Esophagus (tissue), 2 donors: Measurements from ENCODE around the gene PCP4. TPM values are rescaled to one million over a fixed set of nuclear protein-coding genes. Genes with fewer than 3 reads are reported as not detected.

Experiments used
- H3K27ac ChIP-seq, 2 donors: one replicate each; pipeline ENCODE4 v1.5.1; 2013; ENCODE audit warnings: low read depth in 2 of 2, mild to moderate bottlenecking in 2 of 2, inconsistent platforms in 1 of 2, low read length in 1 of 2, moderate library complexity in 1 of 2
- H3K27me3 ChIP-seq, 2 donors: one replicate each; pipeline ENCODE4 v1.6.1; 2013; ENCODE audit warnings: low read length in 2 of 2, control low read depth in 1 of 2, mild to moderate bottlenecking in 1 of 2; ENCODE audit not compliant: insufficient read depth in 2 of 2, control insufficient read depth in 1 of 2
- H3K36me3 ChIP-seq, 2 donors: one replicate each; pipeline ENCODE4 v1.6.1; 2013; ENCODE audit warnings: low read length in 1 of 2; ENCODE audit not compliant: control insufficient read depth in 2 of 2, insufficient read depth in 2 of 2
- H3K4me1 ChIP-seq, 2 donors: one replicate each; pipeline ENCODE4 v1.6.1; 2013; ENCODE audit warnings: low read length in 1 of 2; ENCODE audit not compliant: control insufficient read depth in 2 of 2, insufficient read depth in 2 of 2
- H3K4me3 ChIP-seq, 2 donors: one replicate each; pipeline ENCODE4 v1.5.1; 2013; ENCODE audit warnings: low read length in 2 of 2, mild to moderate bottlenecking in 2 of 2, low read depth in 1 of 2, moderate library complexity in 1 of 2
- H3K9me3 ChIP-seq, 2 donors: one replicate each; pipeline ENCODE4 v1.6.1; 2013; ENCODE audit warnings: mild to moderate bottlenecking in 2 of 2, low read depth in 1 of 2, low read length in 1 of 2, moderate library complexity in 1 of 2; ENCODE audit not compliant: control insufficient read depth in 2 of 2, insufficient read depth in 1 of 2
- WGBS, 2 donors: extraction: QIAGEN DNeasy Blood & Tissue Kit; methylation state at CpG; one replicate each; pipeline ENCODE4 v1.1.7; 2013; 5-methylcytosine and 5-hydroxymethylcytosine counted together
- polyA plus RNA-seq, 2 donors: library from polyadenylated mRNA; stranded (reverse); fragments of 200-250 nt; gene quantifications; one replicate each; pipeline ENCODE4 v1.2.3, GENCODE V29; 2013
- donor health status: healthy with polysubstance abuse.
- donor health status: Bipolar disorder and iron deficiency.

The PCP4 gene
- polyA plus RNA-seq, 2 donors: 28.9 to 42.3 TPM

GRCh38 chr21:39843916-39844315 lies 23.3 kb upstream of the PCP4 start:
- Histone ChIP-seq H3K4me1 (no peaks in the 10 kb centered on the region), H3K27ac (no peak overlapping the region), H3K9me3 (peaks cover 0 to 2% of the 10 kb centered on the region in 2 donors), H3K36me3 (no peaks in the 10 kb centered on the region), H3K4me3 (no peak overlapping the region), H3K27me3 (no peaks in the 10 kb centered on the region)
- WGBS, 2 donors: 82% methylated on average over 5 of the region's 5 CpGs

GRCh38 chr21:39845571-39846130 lies 21.6 kb upstream of the PCP4 start:
- Histone ChIP-seq H3K4me1 (no peaks in the 10 kb centered on the region), H3K27me3 (no peaks in the 10 kb centered on the region), H3K4me3 (no peak overlapping the region), H3K9me3 (peaks cover 0 to 2% of the 10 kb centered on the region in 2 donors), H3K27ac (no peak overlapping the region), H3K36me3 (no peaks in the 10 kb centered on the region)
- WGBS, 2 donors: 49 to 53% methylated on average over 6 of the region's 6 CpGs

- whole genome bisulfite sequencing, 2 donors: 85 to 86% methylated on average over 6 of the region's 6 CpGs
- Histone ChIP-seq H3K27ac (no peak overlapping the region), H3K27me3 (no peaks in the 10 kb centered on the region), H3K4me3 (no peak overlapping the region), H3K9me3 (peaks cover 0 to 8% of the 10 kb centered on the region in 2 donors), H3K36me3 (no peaks in the 10 kb centered on the region), H3K4me1 (no peaks in the 10 kb centered on the region)
These were observed 19.4 kb upstream of the PCP4 start for GRCh38 chr21:39847877-39848276.

GRCh38 chr21:39849014-39849655 lies 18.1 kb upstream of the PCP4 start:
- Histone ChIP-seq H3K4me1 (no peaks in the 10 kb centered on the region), H3K36me3 (no peaks in the 10 kb centered on the region), H3K27me3 (no peaks in the 10 kb centered on the region), H3K4me3 (no peak overlapping the region), H3K27ac (no peak overlapping the region), H3K9me3 (peaks cover 0 to 8% of the 10 kb centered on the region in 2 donors)
- 71 to 75% methylated on average over 10 of the region's 10 CpGs for WGBS, 2 donors

GRCh38 chr21:39850333-39850732 lies 16.9 kb upstream of the PCP4 start:
- WGBS, 2 donors: 51% methylated on average over 2 of the region's 2 CpGs
- Histone ChIP-seq H3K27me3 (no peaks in the 10 kb centered on the region), H3K4me1 (no peaks in the 10 kb centered on the region), H3K9me3 (peaks cover 0 to 8% of the 10 kb centered on the region in 2 donors), H3K36me3 (no peaks in the 10 kb centered on the region), H3K27ac (no peak overlapping the region), H3K4me3 (no peak overlapping the region)

- WGBS, 2 donors: 79 to 87% methylated on average over 7 of the region's 7 CpGs
- H3K4me3 ChIP-seq: no peak overlapping the region
- no peaks in the 10 kb centered on the region for H3K36me3 ChIP-seq
- no peak overlapping the region for H3K27ac ChIP-seq
- H3K9me3 ChIP-seq: peaks cover 0 to 8% of the 10 kb centered on the region in 2 donors
- no peaks in the 10 kb centered on the region for H3K27me3 ChIP-seq
- no peaks in the 10 kb centered on the region for H3K4me1 ChIP-seq
These were observed 16.1 kb upstream of the PCP4 start for GRCh38 chr21:39851002-39851618.

- peaks cover 0 to 8% of the 10 kb centered on the region in 2 donors for H3K9me3 ChIP-seq
- no peaks in the 10 kb centered on the region for H3K4me1 ChIP-seq
- no peaks in the 10 kb centered on the region for H3K27me3 ChIP-seq
- no peaks in the 10 kb centered on the region for H3K36me3 ChIP-seq
- no peak overlapping the region for H3K27ac ChIP-seq
- WGBS, 2 donors: 41 to 54% methylated on average over 5 of the region's 5 CpGs
- H3K4me3 ChIP-seq: no peak overlapping the region
These were observed 15.1 kb upstream of the PCP4 start for GRCh38 chr21:39852021-39852721.

- Histone ChIP-seq H3K4me1 (no peaks in the 10 kb centered on the region), H3K36me3 (no peaks in the 10 kb centered on the region), H3K27me3 (no peaks in the 10 kb centered on the region), H3K9me3 (peaks cover 0 to 5% of the 10 kb centered on the region in 2 donors), H3K4me3 (no peak overlapping the region), H3K27ac (no peak overlapping the region)
- WGBS, 2 donors: 85 to 87% methylated on average over 14 of the region's 14 CpGs
These were observed 14.3 kb upstream of the PCP4 start for GRCh38 chr21:39852726-39853500.

- Histone ChIP-seq H3K4me1 (no peaks in the 10 kb centered on the region), H3K27me3 (no peaks in the 10 kb centered on the region), H3K27ac (no peak overlapping the region), H3K9me3 (peaks cover 0 to 5% of the 10 kb centered on the region in 2 donors), H3K4me3 (no peak overlapping the region), H3K36me3 (no peaks in the 10 kb centered on the region)
- WGBS, 2 donors: 89 to 90% methylated on average over 6 of the region's 6 CpGs
These were observed 12.7 kb upstream of the PCP4 start for GRCh38 chr21:39854572-39854971.
